Measurements from ENCODE around the gene SELPLG. TPM values are rescaled to one million over a fixed set of nuclear protein-coding genes. Genes with fewer than 3 reads are reported as not detected.

The SELPLG gene
- total and polyA plus RNA-seq, 4 experiments from 2014 or later = 175 to 781 (median 330) TPM

DNA sequence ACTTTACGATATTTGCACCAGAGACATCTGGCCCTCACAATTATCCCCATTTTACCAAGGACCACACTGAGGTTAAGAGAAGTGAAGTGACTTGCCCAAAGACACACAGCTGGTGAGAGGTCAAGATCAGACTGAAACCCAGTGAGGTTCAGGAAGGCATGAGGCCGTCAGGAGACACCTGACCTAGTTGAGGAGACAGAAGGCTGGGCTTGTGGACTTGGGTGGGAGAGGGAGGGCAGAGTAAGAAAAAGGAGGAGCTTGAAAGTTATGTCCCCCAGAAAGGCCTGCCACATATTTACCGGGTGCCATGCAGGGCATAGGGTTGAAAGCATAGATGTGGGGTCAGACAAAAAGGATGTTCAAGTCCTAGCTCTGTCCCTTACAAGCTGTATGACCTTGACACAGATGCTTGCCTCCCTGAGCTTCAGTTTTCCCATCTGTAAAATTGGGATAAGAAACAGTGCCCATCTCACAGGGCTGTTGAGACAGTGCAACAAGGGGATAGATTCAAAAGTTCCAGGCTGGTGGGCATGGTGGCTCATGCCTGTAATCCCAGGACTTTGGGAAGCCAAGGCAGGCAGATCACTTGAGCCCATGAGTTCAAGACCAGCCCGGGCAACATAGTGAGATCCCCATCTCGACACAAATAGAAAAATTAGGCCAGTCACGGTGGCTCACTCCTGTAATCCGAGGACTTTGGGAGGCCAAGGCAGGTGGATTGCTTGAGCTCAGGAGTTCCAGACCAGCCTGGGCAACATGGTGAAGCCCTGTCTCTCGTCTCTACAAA is 6.4 kb downstream of the SELPLG start:
- Histone ChIP-seq H3K4me1 (ENCODE audit: insufficient read depth, low read length) (peaks cover 92% of the 10 kb centered on the region), H3K27ac (ENCODE audit: low read depth, low read length) (peak overlapping the region; percentile 55), H3K27me3 (ENCODE audit: insufficient read depth, low read length) (no peaks in the 10 kb centered on the region), H3K4me3 (ENCODE audit: low read length in 2 of 2) (no peak overlapping the region), H3K36me3 (ENCODE audit: insufficient read depth, low read length) (peaks cover 54% of the 10 kb centered on the region), H3K9me3 (ENCODE audit: control insufficient read depth in 1 of 2, low read length in 2 of 2) (no peaks in the 10 kb centered on the region)
- peaks cover 0 to 4% (median 0%) of the 10 kb centered on the region in 8 donors for H3K9me3 Mint-ChIP-seq
- DNase-seq = no peak
- POLR2A ChIA-PET (ENCODE audit: partially characterized antibody) = interaction anchor here (0.6 to 11.1 kb wide), 10 partner anchors 8 to 867 kb away, joined by 3 to 310 read pairs (median 4); partner anchors contain the start of gene ISCU
- CTCF ChIA-PET (ENCODE audit: partially characterized antibody) = interaction anchor here (1.1 to 17.5 kb wide), 3 partner anchors 11 to 37 kb away, joined by 3 to 463 read pairs (median 6); no protein-coding TSS in a partner anchor
- peak overlapping the region; percentile 80 to 99 (median 89) for H3K27ac Mint-ChIP-seq
- peak overlapping the region; percentile 48 to 70 (median 59) for H3K4me3 Mint-ChIP-seq
- intact Hi-C loops (cut with micrococcal nuclease) = no loop called here
- peaks cover 60 to 70% of the 10 kb centered on the region in 2 donors for H3K36me3 Mint-ChIP-seq
- H3K27me3 Mint-ChIP-seq = no peaks in the 10 kb centered on the region
- H3K4me1 Mint-ChIP-seq = peaks cover 49 to 86% (median 68%) of the 10 kb centered on the region in 4 donors

DNA sequence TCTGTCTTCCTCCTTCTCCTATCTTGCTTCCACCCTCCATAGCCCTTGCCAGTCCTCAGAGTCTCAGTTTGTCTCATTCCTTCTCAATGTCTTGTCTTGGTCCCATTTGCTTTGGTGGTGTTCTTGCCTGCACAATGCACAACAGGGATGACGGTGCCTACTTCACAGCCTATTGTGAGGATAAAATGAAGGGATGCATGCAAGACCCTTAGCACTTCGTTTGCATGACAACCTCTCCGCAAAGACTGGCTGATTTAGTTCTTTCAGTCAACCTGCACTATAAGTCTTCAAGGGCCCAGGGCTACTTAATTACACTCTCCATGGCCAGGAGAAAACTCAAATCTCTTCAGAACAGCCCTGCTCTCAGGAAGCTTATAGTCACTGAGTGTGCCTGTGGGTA is 8.5 kb downstream of the SELPLG start:
- CTCF ChIA-PET (ENCODE audit: partially characterized antibody) = interaction anchor here (0.7 to 17.5 kb wide), 2 partner anchors 9 to 22 kb away, joined by 4 to 463 read pairs; no protein-coding TSS in a partner anchor
- peak overlapping the region in 5 of 8 donors; percentile 0 to 35 (median 15) for H3K4me3 Mint-ChIP-seq
- Histone ChIP-seq H3K4me3 (ENCODE audit: low read length in 2 of 2) (no peak overlapping the region), H3K27me3 (ENCODE audit: insufficient read depth, low read length) (no peaks in the 10 kb centered on the region), H3K27ac (ENCODE audit: low read depth, low read length) (peak overlapping the region; percentile 7), H3K9me3 (ENCODE audit: control insufficient read depth in 1 of 2, low read length in 2 of 2) (no peaks in the 10 kb centered on the region), H3K4me1 (ENCODE audit: insufficient read depth, low read length) (peaks cover 94% of the 10 kb centered on the region), H3K36me3 (ENCODE audit: insufficient read depth, low read length) (peaks cover 64% of the 10 kb centered on the region)
- intact Hi-C loops (cut with micrococcal nuclease) = no loop called here
- peak overlapping the region; percentile 65 to 99 (median 79) for H3K27ac Mint-ChIP-seq
- POLR2A ChIA-PET (ENCODE audit: partially characterized antibody) = interaction anchor here (11.1 kb wide), 1 partner anchor 5 kb away, joined by 310 read pairs; no protein-coding TSS in a partner anchor
- H3K36me3 Mint-ChIP-seq = peaks cover 58 to 76% of the 10 kb centered on the region in 2 donors
- no peaks in the 10 kb centered on the region for H3K27me3 Mint-ChIP-seq
- H3K9me3 Mint-ChIP-seq = no peaks in the 10 kb centered on the region
- peaks cover 47 to 86% (median 65%) of the 10 kb centered on the region in 4 donors for H3K4me1 Mint-ChIP-seq
- DNase-seq = no peak

GRCh38 chr12:108623577-108623976 is 10.1 kb downstream of the SELPLG start:
- Histone ChIP-seq H3K27me3 (ENCODE audit: insufficient read depth, low read length) (no peaks in the 10 kb centered on the region), H3K4me3 (ENCODE audit: low read length in 2 of 2) (no peak overlapping the region), H3K27ac (ENCODE audit: low read depth, low read length) (peak overlapping the region; percentile 52), H3K36me3 (ENCODE audit: insufficient read depth, low read length) (peaks cover 66% of the 10 kb centered on the region), H3K4me1 (ENCODE audit: insufficient read depth, low read length) (peaks cover 93% of the 10 kb centered on the region), H3K9me3 (ENCODE audit: control insufficient read depth in 1 of 2, low read length in 2 of 2) (no peaks in the 10 kb centered on the region)
- no peak overlapping the region for H3K4me3 Mint-ChIP-seq
- no peaks in the 10 kb centered on the region for H3K9me3 Mint-ChIP-seq
- H3K36me3 Mint-ChIP-seq = peaks cover 55 to 78% of the 10 kb centered on the region in 2 donors
- DNase-seq = no peak
- CTCF ChIA-PET (ENCODE audit: partially characterized antibody) = no interaction called here
- H3K27ac Mint-ChIP-seq = peak overlapping the region; percentile 22 to 99 (median 81)
- peaks cover 46 to 87% (median 65%) of the 10 kb centered on the region in 4 donors for H3K4me1 Mint-ChIP-seq
- no peaks in the 10 kb centered on the region for H3K27me3 Mint-ChIP-seq
- POLR2A ChIA-PET (ENCODE audit: partially characterized antibody) = interaction anchor here (1.7 to 9.9 kb wide), 2 partner anchors 7 to 23 kb away, joined by 9 to 310 read pairs; partner anchors contain the start of gene SELPLG
- intact Hi-C loops (cut with micrococcal nuclease) = no loop called here

DNA sequence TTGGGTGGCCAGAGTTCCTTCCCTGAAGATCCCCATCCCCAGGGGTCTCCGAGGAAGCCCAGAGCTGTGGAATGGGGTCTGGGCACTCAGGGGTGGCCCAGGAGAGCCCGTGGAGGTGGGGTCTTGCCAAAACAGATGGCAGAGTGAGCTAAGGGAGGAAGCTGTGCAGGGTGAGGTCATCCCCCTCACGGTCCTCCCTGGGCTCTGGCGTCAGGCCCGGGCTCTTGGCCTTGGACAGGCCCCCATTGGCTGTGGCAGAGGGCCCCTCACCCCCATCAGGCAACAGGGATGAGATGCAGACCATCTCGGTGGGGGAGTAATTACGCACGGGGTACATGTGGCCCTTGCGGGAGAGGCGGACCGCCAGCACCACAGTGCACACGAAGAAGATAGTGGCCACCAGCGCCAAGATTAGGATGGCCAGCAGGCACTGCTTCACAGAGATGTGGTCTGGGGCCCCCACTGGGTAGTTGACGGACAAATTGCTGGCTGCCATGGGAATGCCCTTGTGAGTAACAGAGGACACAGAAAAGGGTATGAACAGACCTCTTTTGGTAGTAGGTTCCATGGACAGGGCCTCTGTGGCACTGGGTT is 10.7 kb downstream of the SELPLG start:
- peak overlapping the region in 1 of 8 donors; percentile 62 for H3K4me3 Mint-ChIP-seq
- peaks cover 46 to 87% (median 66%) of the 10 kb centered on the region in 4 donors for H3K4me1 Mint-ChIP-seq
- DNase-seq = no peak
- ChIA-PET POLR2A (ENCODE audit: partially characterized antibody) (interaction anchor here (1.3 to 9.9 kb wide), 3 partner anchors 8 to 62 kb away, joined by 5 to 310 read pairs (median 9); partner anchors contain the start of genes SART3 and SELPLG), CTCF (ENCODE audit: partially characterized antibody) (interaction anchor here (7.7 to 13.8 kb wide), 2 partner anchors 11 to 180 kb away, joined by 75 to 463 read pairs; partner anchors contain the start of gene SELPLG)
- Histone ChIP-seq H3K4me3 (ENCODE audit: low read length in 2 of 2) (no peak overlapping the region), H3K4me1 (ENCODE audit: insufficient read depth, low read length) (peaks cover 93% of the 10 kb centered on the region), H3K36me3 (ENCODE audit: insufficient read depth, low read length) (peaks cover 66% of the 10 kb centered on the region), H3K9me3 (ENCODE audit: control insufficient read depth in 1 of 2, low read length in 2 of 2) (no peaks in the 10 kb centered on the region), H3K27me3 (ENCODE audit: insufficient read depth, low read length) (no peaks in the 10 kb centered on the region), H3K27ac (ENCODE audit: low read depth, low read length) (peak overlapping the region; percentile 52)
- peak overlapping the region in 6 of 7 donors; percentile 81 to 99 (median 94) for H3K27ac Mint-ChIP-seq
- no peaks in the 10 kb centered on the region for H3K9me3 Mint-ChIP-seq
- no peaks in the 10 kb centered on the region for H3K27me3 Mint-ChIP-seq
- H3K36me3 Mint-ChIP-seq = peaks cover 50 to 77% of the 10 kb centered on the region in 2 donors
- intact Hi-C loops (cut with micrococcal nuclease) = no loop called here

DNA sequence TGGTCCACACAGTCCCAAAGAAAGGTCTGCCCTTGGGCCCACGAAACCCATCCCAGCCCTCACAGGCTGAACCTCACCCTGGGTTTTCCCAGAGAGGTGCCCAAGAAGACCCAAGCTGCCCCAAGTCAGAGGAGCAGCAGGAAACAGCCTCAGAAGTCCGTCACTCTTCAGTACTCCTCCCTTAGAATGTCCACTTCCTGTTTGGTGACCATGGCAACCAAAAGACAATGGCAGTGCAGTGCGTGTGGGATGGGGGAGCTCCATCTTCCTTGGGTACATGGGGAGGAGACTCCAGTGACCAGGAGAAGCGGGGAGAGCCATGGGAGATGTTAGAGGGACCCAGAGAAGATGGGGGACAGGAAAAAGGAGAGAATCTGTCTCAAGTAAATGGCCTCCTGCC is 11.3 kb downstream of the SELPLG start:
- intact Hi-C loops (cut with micrococcal nuclease) = no loop called here
- H3K36me3 Mint-ChIP-seq = peaks cover 48 to 78% of the 10 kb centered on the region in 2 donors
- Histone ChIP-seq H3K36me3 (ENCODE audit: insufficient read depth, low read length) (peaks cover 63% of the 10 kb centered on the region), H3K27ac (ENCODE audit: low read depth, low read length) (peak overlapping the region; percentile 52), H3K27me3 (ENCODE audit: insufficient read depth, low read length) (no peaks in the 10 kb centered on the region), H3K4me1 (ENCODE audit: insufficient read depth, low read length) (peaks cover 93% of the 10 kb centered on the region), H3K9me3 (ENCODE audit: control insufficient read depth in 1 of 2, low read length in 2 of 2) (no peaks in the 10 kb centered on the region), H3K4me3 (ENCODE audit: low read length in 2 of 2) (no peak overlapping the region)
- peaks cover 49 to 89% (median 68%) of the 10 kb centered on the region in 4 donors for H3K4me1 Mint-ChIP-seq
- peak in 2 of 5 donors; percentile 25 to 33 for DNase-seq
- H3K27ac Mint-ChIP-seq = peak overlapping the region; percentile 85 to 99 (median 95)
- H3K27me3 Mint-ChIP-seq = no peaks in the 10 kb centered on the region
- ChIA-PET POLR2A (ENCODE audit: partially characterized antibody) (interaction anchor here (1.3 to 9.9 kb wide), 3 partner anchors 9 to 62 kb away, joined by 5 to 310 read pairs (median 9); partner anchors contain the start of genes SART3 and SELPLG), CTCF (ENCODE audit: partially characterized antibody) (interaction anchor here (7.7 to 13.8 kb wide), 2 partner anchors 11 to 181 kb away, joined by 75 to 463 read pairs; partner anchors contain the start of gene SELPLG)
- H3K9me3 Mint-ChIP-seq = no peaks in the 10 kb centered on the region
- H3K4me3 Mint-ChIP-seq = peak overlapping the region in 5 of 8 donors; percentile 17 to 82 (median 60)

DNA sequence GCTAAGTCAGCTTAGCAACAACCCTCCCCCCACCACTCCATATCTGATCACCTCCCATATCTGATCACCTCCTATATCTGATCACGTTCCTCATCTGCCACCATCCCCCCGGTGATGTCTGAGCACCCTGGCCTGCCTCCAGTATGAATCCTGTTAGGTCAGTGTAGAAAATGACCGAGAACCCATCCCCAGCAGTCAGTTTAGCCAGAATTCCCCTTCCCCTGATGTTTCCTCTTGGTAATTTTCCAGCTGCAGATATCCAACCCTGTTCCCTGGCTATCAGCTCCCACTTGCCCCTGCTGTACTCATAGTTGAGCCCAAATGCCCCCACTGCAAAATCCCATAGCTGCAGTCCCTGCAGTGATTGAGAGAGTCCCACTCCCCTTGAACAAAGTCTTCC is 12.5 kb downstream of the SELPLG start:
- Mint-ChIP-seq H3K9me3 (peaks cover 0 to 4% (median under 1%) of the 10 kb centered on the region in 8 donors), H3K27ac (peak overlapping the region; percentile 17 to 99 (median 66)), H3K36me3 (peaks cover 49 to 84% of the 10 kb centered on the region in 2 donors), H3K27me3 (no peaks in the 10 kb centered on the region), H3K4me1 (peaks cover 56 to 94% (median 74%) of the 10 kb centered on the region in 4 donors), H3K4me3 (peak overlapping the region in 2 of 8 donors; percentile 8 to 34)
- H3K4me3 ChIP-seq (ENCODE audit: low read length in 2 of 2) = no peak overlapping the region
- no peak for DNase-seq
- H3K27ac ChIP-seq (ENCODE audit: low read depth, low read length) = no peak overlapping the region
- POLR2A ChIA-PET (ENCODE audit: partially characterized antibody) = interaction anchor here (0.6 to 9.9 kb wide), 6 partner anchors 10 to 180 kb away, joined by 3 to 310 read pairs (median 3); partner anchors contain the start of genes ISCU and SELPLG
- CTCF ChIA-PET (ENCODE audit: partially characterized antibody) = interaction anchor here (1.0 to 13.8 kb wide), 6 partner anchors 12 to 182 kb away, joined by 4 to 463 read pairs (median 71); partner anchors contain the start of genes ISCU, SART3 and SELPLG
- peaks cover 92% of the 10 kb centered on the region for H3K4me1 ChIP-seq (ENCODE audit: insufficient read depth, low read length)
- peaks cover 53% of the 10 kb centered on the region for H3K36me3 ChIP-seq (ENCODE audit: insufficient read depth, low read length)
- intact Hi-C loops (cut with micrococcal nuclease) = no loop called here
- no peaks in the 10 kb centered on the region for H3K27me3 ChIP-seq (ENCODE audit: insufficient read depth, low read length)
- no peaks in the 10 kb centered on the region for H3K9me3 ChIP-seq (ENCODE audit: control insufficient read depth in 1 of 2, low read length in 2 of 2)

Measured in CD4-positive, alpha-beta memory T cell (primary cell).